Uterus (tissue), 4 donors: ENCODE results near the gene CAPN13. TPM values are rescaled to one million over a fixed set of nuclear protein-coding genes. Genes with fewer than 3 reads are reported as not detected.

Experiments used
- DNase-seq, 2 donors: peaks; one replicate each; pipeline ENCODE4 v3.0.0-alpha.2; 2019 to 2020
- H3K27ac ChIP-seq, 2 donors: fragments of 200-600 bp; sonication (generic); 1 replicate in 1 of 2; 2 replicates in 1 of 2; pipeline ENCODE4 v1.5.1; 2016 to 2018
- H3K27me3 ChIP-seq, 2 donors: fragments of 200-600 bp; sonication (generic); one replicate each; pipeline ENCODE4 v1.5.1; 2018 to 2019; ENCODE audit warnings: control low read depth in 1 of 2
- H3K36me3 ChIP-seq, 2 donors: fragments of 200-600 bp; sonication (generic); one replicate each; pipeline ENCODE4 v1.5.1; 2019; ENCODE audit warnings: control low read depth in 1 of 2
- H3K4me1 ChIP-seq, 2 donors: fragments of 200-600 bp; sonication (generic); one replicate each; pipeline ENCODE4 v1.5.1; 2018 to 2019; ENCODE audit warnings: control low read depth in 1 of 2
- H3K4me3 ChIP-seq, 2 donors: fragments of 200-600 bp; sonication (generic); 1 replicate in 1 of 2; 2 replicates in 1 of 2; pipeline ENCODE4 v1.5.1; 2018 to 2019; ENCODE audit warnings: mild to moderate bottlenecking in 1 of 2
- H3K9me3 ChIP-seq, 2 donors: fragments of 200-600 bp; sonication (generic); one replicate each; pipeline ENCODE4 v1.5.1; 2019; ENCODE audit warnings: control low read depth in 1 of 2
- CTCF ChIP-seq, 4 experiments: fragments of 200-600 bp in 2 of 4; fragments of 450-650 bp in 2 of 4; sonication (generic) in 2 of 4; IDR thresholded peaks; one replicate each; pipeline ENCODE4 v1.5.1; 2016 to 2019; ENCODE audit warnings: antibody characterized with exemption in 4 of 4, mild to moderate bottlenecking in 2 of 4, moderate library complexity in 1 of 4
- POLR2A ChIP-seq, 2 donors: fragments of 450-650 bp; IDR thresholded peaks; one replicate each; pipeline ENCODE4 v1.6.1; 2016; ENCODE audit warnings: antibody characterized with exemption in 2 of 2, mild to moderate bottlenecking in 1 of 2, moderate library complexity in 1 of 2
- intact Hi-C: fragments of 100-400 bp; cut with DNase I; formaldehyde crosslinking; loops from one replicate; pipeline ENCODE4 v1.15.1; 2023; ENCODE audit warnings: low total_unique reads
- total RNA-seq, 4 donors: library from RNA; depleted of rRNA in 3 of 4; stranded (reverse); fragments of >200 nt in 3 of 4; gene quantifications; one replicate each; pipeline versions ENCODE4 v1.1.0 to v1.2.4, GENCODE V29; 2014 to 2023
- donor health status: DM: yes; HTN: yes; CAD: no.

The CAPN13 gene
- total RNA-seq, 4 donors from 2014 or later, result 0.76 TPM; not detected in 3

DNA sequence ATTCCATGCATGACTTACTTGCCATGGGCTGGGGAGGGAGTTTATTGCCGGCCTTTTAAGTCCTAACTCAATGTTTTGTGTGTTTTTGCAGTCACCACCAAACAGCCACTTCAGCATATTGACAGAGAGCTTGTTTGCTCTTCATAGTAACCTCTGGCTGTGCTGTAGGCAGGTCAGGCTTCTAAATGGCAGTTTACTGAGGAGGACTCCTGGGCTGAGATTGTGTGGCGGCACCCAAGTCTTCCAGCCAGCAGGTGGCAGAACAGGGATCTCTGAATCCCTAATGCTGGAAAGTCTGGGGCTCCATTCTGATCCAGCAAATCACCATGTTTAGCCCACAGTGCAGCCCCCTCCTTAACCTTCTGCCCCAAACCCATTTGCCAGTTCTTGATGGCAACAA is 121.2 kb downstream of the CAPN13 start:
- Histone ChIP-seq H3K27me3 (no peaks in the 10 kb centered on the region), H3K27ac (no peak overlapping the region), H3K4me3 (no peak overlapping the region), H3K9me3 (no peaks in the 10 kb centered on the region), H3K36me3 (no peaks in the 10 kb centered on the region), H3K4me1 (peaks cover 5 to 11% of the 10 kb centered on the region in 2 donors)
- peak in 1 of 4 experiments; percentile 7 for TF ChIP-seq CTCF (IDR thresholded peaks at IDR 0.05)
- no peak for TF ChIP-seq POLR2A (IDR thresholded peaks at IDR 0.05)
- DNase-seq, result no peak
- intact Hi-C loops, result no loop called here

- Histone ChIP-seq H3K9me3 (no peaks in the 10 kb centered on the region), H3K4me1 (peaks cover 0 to 11% of the 10 kb centered on the region in 2 donors), H3K27me3 (no peaks in the 10 kb centered on the region), H3K36me3 (no peaks in the 10 kb centered on the region), H3K27ac (no peak overlapping the region), H3K4me3 (no peak overlapping the region)
- intact Hi-C loops, result no loop called here
- TF ChIP-seq POLR2A (IDR thresholded peaks at IDR 0.05) (no peak), CTCF (IDR thresholded peaks at IDR 0.05) (no peak)
- DNase-seq, result no peak
Measured at GRCh38 chr2:30684996-30685395, 122.2 kb downstream of the CAPN13 start.

DNA sequence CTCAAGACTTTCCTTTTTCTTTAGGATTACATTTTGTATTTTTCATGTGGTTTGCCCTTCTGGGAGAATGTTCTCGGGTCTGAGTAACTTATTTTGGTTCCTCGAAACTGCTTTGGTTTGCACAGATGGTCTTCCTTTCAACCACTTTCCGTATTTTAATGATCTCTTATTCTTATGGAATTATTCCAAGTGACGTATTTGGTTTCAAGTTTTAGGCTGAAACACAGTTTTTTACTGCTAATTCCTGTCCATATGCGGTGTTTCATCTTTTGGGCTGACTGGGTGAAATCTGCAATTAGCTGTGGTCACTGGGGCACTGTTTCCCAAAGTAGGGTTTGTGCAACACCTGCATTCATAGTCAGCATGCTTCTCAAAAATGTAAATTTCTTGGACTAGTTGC is 122.7 kb downstream of the CAPN13 start:
- TF ChIP-seq POLR2A (IDR thresholded peaks at IDR 0.05) (no peak), CTCF (IDR thresholded peaks at IDR 0.05) (no peak)
- DNase-seq, result no peak
- no peaks in the 10 kb centered on the region for H3K27me3 ChIP-seq
- peaks cover 0 to 7% of the 10 kb centered on the region in 2 donors for H3K4me1 ChIP-seq
- intact Hi-C loops, result no loop called here
- H3K36me3 ChIP-seq, result no peaks in the 10 kb centered on the region
- H3K4me3 ChIP-seq, result no peak overlapping the region
- H3K27ac ChIP-seq, result no peak overlapping the region
- no peaks in the 10 kb centered on the region for H3K9me3 ChIP-seq

DNA sequence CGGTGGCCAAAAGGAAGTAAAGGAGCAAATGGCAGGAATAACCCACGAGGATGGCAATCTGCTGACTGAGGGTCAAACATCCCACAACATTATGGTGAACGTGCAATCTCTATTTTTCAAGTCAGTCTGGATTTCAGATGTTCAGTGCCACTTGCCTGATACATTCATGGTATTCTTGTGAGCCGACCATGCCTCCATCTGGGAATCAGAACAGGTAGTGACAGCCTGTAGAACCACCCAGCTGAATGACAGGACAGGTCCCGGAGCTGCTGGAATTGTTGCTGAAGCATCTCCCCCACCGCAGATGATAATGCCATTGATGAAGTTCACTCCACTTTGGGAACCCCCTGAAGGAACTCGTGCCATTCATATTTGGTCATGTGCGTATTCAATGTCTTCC is 123.2 kb downstream of the CAPN13 start:
- Histone ChIP-seq H3K36me3 (no peaks in the 10 kb centered on the region), H3K27me3 (no peaks in the 10 kb centered on the region), H3K4me1 (peaks cover 0 to 2% of the 10 kb centered on the region in 2 donors), H3K9me3 (no peaks in the 10 kb centered on the region), H3K27ac (no peak overlapping the region), H3K4me3 (no peak overlapping the region)
- DNase-seq, result no peak
- intact Hi-C loops, result no loop called here
- TF ChIP-seq POLR2A (IDR thresholded peaks at IDR 0.05), result no peak
- no peak for TF ChIP-seq CTCF (IDR thresholded peaks at IDR 0.05)

DNA sequence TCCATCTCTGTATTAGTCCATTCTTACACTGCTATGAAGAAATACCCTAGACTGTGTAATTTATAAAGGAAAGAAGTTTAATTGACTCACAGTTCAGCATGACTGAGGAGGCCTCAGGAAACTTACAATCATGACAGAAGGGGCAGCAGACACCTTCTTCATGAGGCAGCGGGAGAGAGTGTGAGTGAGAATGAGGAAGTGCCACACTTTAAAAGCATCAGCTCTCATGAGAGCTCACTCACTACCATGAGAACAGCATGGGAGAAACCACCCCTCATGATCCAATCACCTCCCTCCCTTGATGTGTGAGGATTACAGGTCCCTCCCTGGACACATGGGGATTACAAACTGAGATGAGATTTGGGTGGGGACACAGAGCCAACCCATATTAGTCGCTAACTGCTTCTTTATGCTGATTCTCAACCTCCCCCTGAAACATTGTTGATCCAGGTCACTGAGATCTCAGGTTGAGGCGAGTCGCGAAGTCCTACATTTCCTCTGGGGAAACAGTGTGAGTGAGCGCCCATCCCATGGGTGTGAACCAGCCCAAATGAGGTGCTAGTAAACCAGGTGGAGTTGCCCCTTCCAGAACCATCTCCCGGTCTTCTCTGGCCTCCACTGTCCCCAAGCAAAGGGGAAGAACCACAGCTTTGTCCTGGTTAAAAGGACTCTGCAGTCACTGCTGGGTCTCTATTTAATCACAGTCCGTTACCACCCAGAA is 123.8 kb downstream of the CAPN13 start:
- intact Hi-C loops, result no loop called here
- H3K4me1 ChIP-seq, result no peaks in the 10 kb centered on the region
- H3K27me3 ChIP-seq, result no peaks in the 10 kb centered on the region
- no peak overlapping the region for H3K27ac ChIP-seq
- TF ChIP-seq POLR2A (IDR thresholded peaks at IDR 0.05) (no peak), CTCF (IDR thresholded peaks at IDR 0.05) (no peak)
- no peaks in the 10 kb centered on the region for H3K9me3 ChIP-seq
- H3K4me3 ChIP-seq, result no peak overlapping the region
- no peaks in the 10 kb centered on the region for H3K36me3 ChIP-seq
- DNase-seq, result no peak
